H1 (cell line): ENCODE data around the gene N4BP3. TPM values are rescaled to one million over a fixed set of nuclear protein-coding genes. Genes with fewer than 3 reads are reported as not detected.

ENCODE experiments used
- CTCF ChIA-PET: fragments of 300-600 bp; sonication (Branson Sonifier 250); formaldehyde crosslinking; loops from one replicate; lab custom pipeline; 2021; ENCODE audit not compliant: partially characterized antibody; lab: Charles Lee
- POLR2A ChIA-PET: fragments of 300-600 bp; sonication (Branson Sonifier 250); formaldehyde crosslinking; loops from one replicate; lab custom pipeline; 2021; ENCODE audit warnings: inconsistent platforms; ENCODE audit not compliant: partially characterized antibody; lab: Charles Lee
- DNase-seq, 2 experiments: peaks; one replicate each; pipeline versions ENCODE4 v3.0.0 to v3.0.0-alpha.2; 2010 to 2022; ENCODE audit warnings: low spot score in 2 of 2, low read depth in 1 of 2, mixed read lengths in 1 of 2
- FAIRE-seq: peaks from 2 replicates; lab custom pipeline; 2011; peaks lifted over from hg19 to GRCh38; lab: Jason Lieb, UNC
- H2AFZ ChIP-seq: 2 replicates; pipeline ENCODE4 v1.8.1; 2012; ENCODE audit warnings: low read length, inconsistent platforms
- H2AK5ac ChIP-seq: 2 replicates; pipeline ENCODE4 v1.6.1; 2013; ENCODE audit warnings: low read depth, low read length
- H2BK120ac ChIP-seq: replicated peaks from 2 replicates; pipeline ENCODE3; 2013; ENCODE audit warnings: low read depth, low read length, inconsistent platforms
- H2BK12ac ChIP-seq: 2 replicates; pipeline ENCODE4 v1.6.1; 2013; ENCODE audit warnings: low read depth, low read length
- H2BK15ac ChIP-seq: 2 replicates; pipeline ENCODE4 v1.6.1; 2013; ENCODE audit warnings: low read length
- H2BK20ac ChIP-seq: 2 replicates; pipeline ENCODE4 v1.6.1; 2013; ENCODE audit warnings: low read length
- H2BK5ac ChIP-seq: 2 replicates; pipeline ENCODE4 v1.6.1; 2013; ENCODE audit warnings: low read depth, low read length
- H3K14ac ChIP-seq: 2 replicates; pipeline ENCODE4 v1.6.1; 2013; ENCODE audit warnings: inconsistent platforms; ENCODE audit not compliant: insufficient read length
- H3K18ac ChIP-seq: 2 replicates; pipeline ENCODE4 v1.6.1; 2013; ENCODE audit warnings: low read length; ENCODE audit errors: extremely low read depth
- H3K23ac ChIP-seq: 2 replicates; pipeline ENCODE4 v1.6.1; 2013; ENCODE audit warnings: inconsistent platforms; ENCODE audit not compliant: insufficient read length
- H3K23me2 ChIP-seq: 2 replicates; pipeline ENCODE4 v1.6.1; 2013; ENCODE audit warnings: low read depth, low read length
- H3K27ac ChIP-seq: 2 replicates; pipeline ENCODE4 v1.6.1; 2011; ENCODE audit warnings: low read depth, low read length, inconsistent platforms
- H3K27me3 ChIP-seq, 4 experiments: replicated peaks in 1 of 4; 1 replicate in 1 of 4; 2 replicates in 3 of 4; pipeline versions ENCODE4 v1.6.1 to v1.8.1; 2011 to 2013; ENCODE audit warnings: low read length in 3 of 4, mild to moderate bottlenecking in 3 of 4, inconsistent platforms in 2 of 4, mixed read lengths in 2 of 4, moderate library complexity in 1 of 4; ENCODE audit not compliant: control insufficient read depth in 3 of 4, insufficient read depth in 3 of 4; ENCODE audit errors: extremely low read depth in 1 of 4
- H3K36me3 ChIP-seq, 4 experiments: 2 replicates each; pipeline versions ENCODE4 v1.6.1 to v1.8.1; 2011 to 2013; ENCODE audit warnings: mild to moderate bottlenecking in 4 of 4, low read length in 3 of 4, moderate library complexity in 2 of 4, control low read depth in 1 of 4, inconsistent platforms in 1 of 4; ENCODE audit not compliant: insufficient read depth in 4 of 4, control insufficient read depth in 2 of 4
- H3K4ac ChIP-seq: replicated peaks from 2 replicates; pipeline ENCODE3; 2013; ENCODE audit warnings: low read length, low read depth, mixed read lengths, inconsistent platforms; ENCODE audit not compliant: insufficient read length
- H3K4me1 ChIP-seq, 4 experiments: replicated peaks in 1 of 4; 1 replicate in 1 of 4; 2 replicates in 3 of 4; pipeline versions ENCODE4 v1.6.1 to v1.8.1; 2011 to 2013; ENCODE audit warnings: low read length in 3 of 4, inconsistent platforms in 2 of 4, mixed read lengths in 1 of 4; ENCODE audit not compliant: insufficient read depth in 4 of 4, control insufficient read depth in 3 of 4
- H3K4me2 ChIP-seq, 2 experiments: 2 replicates each; pipeline versions ENCODE4 v1.6.1 to v1.8.1; 2011 to 2013; ENCODE audit warnings: low read depth in 2 of 2, low read length in 2 of 2, control low read depth in 1 of 2, inconsistent platforms in 1 of 2, mild to moderate bottlenecking in 1 of 2; ENCODE audit not compliant: insufficient read depth in 1 of 2
- H3K4me3 ChIP-seq, 4 experiments: fragments of 200-600, 300-600 bp in 1 of 4; sonication (generic), shearing (Covaris generic), sonication (Bioruptor Twin) in 1 of 4; 2 replicates each; pipeline versions ENCODE4 v1.5.1 to v1.8.1; 2011 to 2016; ENCODE audit warnings: low read length in 4 of 4, low read depth in 3 of 4, control low read depth in 2 of 4, inconsistent platforms in 2 of 4, mild to moderate bottlenecking in 2 of 4, mixed read lengths in 1 of 4, moderate library complexity in 1 of 4; ENCODE audit not compliant: insufficient read depth in 2 of 4; ENCODE audit errors: extremely low read depth in 1 of 4
- H3K56ac ChIP-seq: replicated peaks from 2 replicates; pipeline ENCODE3; 2013; ENCODE audit warnings: low read depth, mild to moderate bottlenecking, mixed read lengths, low read length, inconsistent platforms; ENCODE audit not compliant: insufficient read length
- H3K79me1 ChIP-seq: 2 replicates; pipeline ENCODE4 v1.6.1; 2013; ENCODE audit warnings: low read depth, low read length, control low read depth
- H3K79me2 ChIP-seq, 2 experiments: 2 replicates each; pipeline versions ENCODE4 v1.6.1 to v1.8.1; 2012 to 2013; ENCODE audit warnings: low read length in 2 of 2, mild to moderate bottlenecking in 2 of 2, inconsistent platforms in 1 of 2; ENCODE audit not compliant: insufficient read depth in 2 of 2, control insufficient read depth in 1 of 2
- H3K9ac ChIP-seq, 4 experiments: replicated peaks in 1 of 4; 1 replicate in 1 of 4; 2 replicates in 3 of 4; pipeline versions ENCODE4 v1.6.1 to v1.8.1; 2011 to 2013; ENCODE audit warnings: low read depth in 3 of 4, low read length in 3 of 4, control low read depth in 2 of 4, mild to moderate bottlenecking in 2 of 4, moderate library complexity in 2 of 4, inconsistent platforms in 1 of 4; ENCODE audit errors: extremely low read depth in 1 of 4
- H3K9me3 ChIP-seq, 2 experiments: 2 replicates each; pipeline versions ENCODE4 v1.6.1 to v1.8.1; 2012 to 2013; ENCODE audit warnings: mild to moderate bottlenecking in 2 of 2, moderate library complexity in 2 of 2, control low read depth in 1 of 2, inconsistent platforms in 1 of 2, low read depth in 1 of 2, low read length in 1 of 2, mixed read lengths in 1 of 2; ENCODE audit not compliant: insufficient read depth in 2 of 2
- H4K20me1 ChIP-seq, 2 experiments: replicated peaks in 1 of 2; 2 replicates each; pipeline versions ENCODE3 to v1.8.1; 2011 to 2013; ENCODE audit warnings: inconsistent platforms in 2 of 2, low read length in 2 of 2, mild to moderate bottlenecking in 1 of 2; ENCODE audit not compliant: insufficient read depth in 2 of 2, control insufficient read depth in 1 of 2
- H4K5ac ChIP-seq: 2 replicates; pipeline ENCODE4 v1.6.1; 2013; ENCODE audit warnings: low read length, low read depth, mixed read lengths, inconsistent platforms; ENCODE audit not compliant: insufficient read length
- H4K8ac ChIP-seq: 2 replicates; pipeline ENCODE4 v1.8.0; 2013; ENCODE audit warnings: mild to moderate bottlenecking, moderate library complexity, low read length, inconsistent platforms; ENCODE audit not compliant: insufficient read depth; ENCODE audit errors: extremely low read depth
- H4K91ac ChIP-seq: replicated peaks from 2 replicates; pipeline ENCODE3; 2013; ENCODE audit warnings: low read length, mixed read lengths, inconsistent platforms; ENCODE audit not compliant: insufficient read length
- CTBP2 ChIP-seq: IDR thresholded peaks from 2 replicates; pipeline ENCODE4 v1.7.0; 2011; ENCODE audit warnings: borderline replicate concordance, mild to moderate bottlenecking, moderate library complexity, mixed read lengths, low read length; ENCODE audit not compliant: insufficient read depth, insufficient read length
- EGR1 ChIP-seq: IDR thresholded peaks from 2 replicates; pipeline ENCODE4 v1.6.1; 2011; ENCODE audit warnings: low read depth, low read length, borderline replicate concordance
- FOSL1 ChIP-seq: IDR thresholded peaks from 2 replicates; pipeline ENCODE4 v1.6.1; 2011; ENCODE audit warnings: mild to moderate bottlenecking, low read depth, low read length, moderate library complexity; ENCODE audit not compliant: insufficient read depth
- GTF2F1 ChIP-seq: IDR thresholded peaks from 2 replicates; pipeline ENCODE4 v1.6.1; 2012; ENCODE audit warnings: low read depth, low read length, improper control_type of control experiment, borderline replicate concordance
- HDAC6 ChIP-seq: IDR thresholded peaks from one replicate; pipeline ENCODE4 v1.7.1; 2012; ENCODE audit warnings: low read depth, mild to moderate bottlenecking, inconsistent platforms, low read length, moderate library complexity
- JUND ChIP-seq: IDR thresholded peaks from 2 replicates; pipeline ENCODE4 v1.6.1; 2011; ENCODE audit warnings: mild to moderate bottlenecking, improper control_type of control experiment, low read length
- KDM1A ChIP-seq: fragments of 200-600, 300-600 bp; sonication (generic); IDR thresholded peaks from 2 replicates; pipeline ENCODE4 v1.7.1; 2016; ENCODE audit warnings: mild to moderate bottlenecking, low read length, borderline replicate concordance
- KDM5A ChIP-seq: fragments of 200-600 bp; IDR thresholded peaks from 2 replicates; pipeline ENCODE4 v1.7.1; 2012; ENCODE audit warnings: mild to moderate bottlenecking, low read length, inconsistent platforms, mixed read lengths
- MAX ChIP-seq: IDR thresholded peaks from 2 replicates; pipeline ENCODE4 v1.6.1; 2012; ENCODE audit warnings: inconsistent platforms
- NANOG ChIP-seq: IDR thresholded peaks from 2 replicates; pipeline ENCODE4 v1.6.1; 2011; ENCODE audit warnings: low read length, low read depth, mild to moderate bottlenecking, inconsistent platforms; ENCODE audit not compliant: insufficient read depth, poor library complexity, severe bottlenecking
- SAP30 ChIP-seq: fragments of 300-600 bp; sonication (generic); IDR thresholded peaks from 2 replicates; pipeline ENCODE4 v1.7.1; 2012; ENCODE audit warnings: low read length, moderate library complexity, mild to moderate bottlenecking, inconsistent platforms; ENCODE audit not compliant: insufficient read depth, insufficient replicate concordance
- WGBS, 2 experiments: shearing (Covaris generic) in 1 of 2; methylation state at CpG; one replicate each; pipeline versions ENCODE4 v1.1.6 to v1.1.7; 2013 to 2015; ENCODE audit warnings: low lambda C conversion rate in 2 of 2, mixed read lengths in 2 of 2, inconsistent platforms in 1 of 2, low coverage in 1 of 2, missing lambda C conversion rate in 1 of 2; ENCODE audit not compliant: insufficient replicate concordance in 2 of 2, insufficient coverage in 1 of 2, insufficient read length in 1 of 2; ENCODE audit errors: extremely low coverage in 1 of 2, missing lambda C conversion rate in 1 of 2; 5-methylcytosine and 5-hydroxymethylcytosine counted together
- polyA plus RNA-seq, 7 experiments: library from polyadenylated mRNA; depleted of rRNA in 3 of 7; stranded (reverse) in 5 of 7; unstranded in 2 of 7; fragments of >200 nt in 5 of 7; fragments of 200-250 nt in 2 of 7; gene quantifications; 1 replicate in 5 of 7; 2 replicates in 1 of 7; 4 replicates in 1 of 7; pipeline versions ENCODE4 v1.2.1 to v1.2.3, GENCODE V29; 2011 to 2013; ENCODE audit warnings: missing spikeins in 2 of 7, mixed read lengths in 2 of 7
- total RNA-seq: library from RNA; stranded (reverse); fragmentation: NEBNext Ultra II Directional; extraction: Animal tissue kit (Norgen Biotek cat#: 25700); gene quantifications from 2 replicates; pipeline ENCODE4 v1.2.1, GENCODE V29; 2021

The N4BP3 gene
- total and polyA plus RNA-seq, 2 of the 8 experiments (the other 6 are each of a cell fraction or from before 2014, with no cell fraction given) = 13.1 to 39.2 TPM

DNA sequence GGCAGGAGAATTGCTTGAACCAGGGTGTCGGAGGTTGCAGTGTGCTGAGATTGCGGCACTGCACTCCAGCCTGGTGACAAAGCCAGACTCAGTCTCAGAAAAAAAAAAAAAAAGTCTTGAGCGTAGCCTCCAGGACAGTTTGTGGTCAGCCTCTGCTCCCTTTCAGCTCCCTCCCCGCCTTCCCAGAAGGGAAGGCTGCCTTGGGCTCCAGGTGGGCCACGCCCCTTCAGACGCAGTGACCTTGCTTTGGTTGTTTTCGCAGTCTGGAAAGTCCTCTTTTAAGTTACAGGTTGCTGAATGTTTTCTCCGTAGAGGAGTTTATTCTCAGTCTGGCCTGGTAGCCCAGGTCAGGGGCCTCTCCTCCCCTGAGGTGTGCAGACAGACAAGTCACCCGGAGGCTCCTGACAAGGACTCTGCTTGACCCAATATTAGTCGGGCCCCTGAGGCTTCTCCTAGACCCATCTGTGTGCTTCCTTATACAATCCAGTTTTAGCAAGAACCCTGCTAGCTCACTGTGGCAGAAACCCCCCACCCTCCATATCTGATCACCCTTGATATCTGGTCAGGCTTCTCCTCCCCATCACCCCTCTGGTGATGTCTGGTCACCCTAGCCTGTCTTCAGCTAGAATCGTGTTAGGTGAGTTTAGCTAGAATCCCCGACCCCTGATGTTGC, 31.6 kb upstream of the N4BP3 start:
- Histone ChIP-seq H3K4ac (no peak overlapping the region), H3K4me1 (peaks cover 0 to 13% (median 5%) of the 10 kb centered on the region in 4 experiments; a peak in 3 of 7 replicates), H3K36me3 (no peaks in the 10 kb centered on the region), H2BK12ac (0 out of 2 replicates have a peak overlapping the region, but pooled peaks have one; percentile 68), H3K14ac (no peak overlapping the region), H4K8ac (no peak overlapping the region), H3K27me3 (no peaks in the 10 kb centered on the region), H3K23me2 (no peaks in the 10 kb centered on the region), H2AK5ac (no peak overlapping the region), H2BK15ac (no peak overlapping the region), H3K79me1 (no peaks in the 10 kb centered on the region), H2BK120ac (no peak overlapping the region), H4K5ac (no peak overlapping the region), H3K4me3 (no peak overlapping the region), H2AFZ (no peak overlapping the region), H3K4me2 (no peak overlapping the region), H3K56ac (no peak overlapping the region), H3K18ac (0 out of 2 replicates have a peak overlapping the region, but pooled peaks have one; percentile 13), H3K23ac (no peak overlapping the region), H3K9me3 (no peaks in the 10 kb centered on the region), H4K91ac (no peak overlapping the region), H4K20me1 (no peaks in the 10 kb centered on the region), H3K9ac (no peak overlapping the region), H2BK5ac (no peak overlapping the region), H2BK20ac (no peak overlapping the region), H3K27ac (no peak overlapping the region), H3K79me2 (no peaks in the 10 kb centered on the region)
- CTCF ChIA-PET = interaction anchor here (1.3 to 14.6 kb wide), 5 partner anchors 10 to 70 kb away, joined by 3 to 515 read pairs (median 4); partner anchors contain the start of genes N4BP3 and NHP2
- no peak for DNase-seq
- POLR2A ChIA-PET = interaction anchor here (0.7 to 11.1 kb wide), 11 partner anchors 8 to 98 kb away, joined by 3 to 115 read pairs (median 3); partner anchors contain the start of genes N4BP3 and RMND5B
- no peak for FAIRE-seq
- 79% methylated on average over 11 of the region's 12 CpGs; no CpG with 5 or more reads in 1 of the 2 experiments for WGBS, 2 experiments
- no peak for TF ChIP-seq KDM5A
- TF ChIP-seq SAP30 = no peak
- TF ChIP-seq KDM1A = no peak
- no peak for TF ChIP-seq HDAC6
- no peak for TF ChIP-seq JUND
- no peak for TF ChIP-seq EGR1
- no peak for TF ChIP-seq FOSL1
- no peak for TF ChIP-seq NANOG
- TF ChIP-seq CTBP2 = no peak
- no peak for TF ChIP-seq GTF2F1
- TF ChIP-seq MAX = no peak
